HepG2 (cell line): ENCODE results near the gene GPRASP3. TPM values are rescaled to one million over a fixed set of nuclear protein-coding genes. Genes with fewer than 3 reads are reported as not detected.

Source experiments
- ARNT ChIP-seq: fragments of 450-650 bp; IDR thresholded peaks from 2 replicates; pipeline ENCODE4 v1.6.1; 2017
- ATF2 ChIP-seq: sonication (generic); formaldehyde crosslinking; IDR thresholded peaks from 2 replicates; pipeline ENCODE4 v1.4.0; 2020; ENCODE audit warnings: missing genetic modification reagents
- BRF2 ChIP-seq: sonication (generic); formaldehyde crosslinking; IDR thresholded peaks from 2 replicates; pipeline ENCODE4 v1.8.1; 2022; ENCODE audit warnings: mild to moderate bottlenecking, missing genetic modification reagents
- CHCHD3 ChIP-seq: sonication (generic); formaldehyde crosslinking; IDR thresholded peaks from 2 replicates; pipeline ENCODE4 v1.8.0; 2022; ENCODE audit warnings: mild to moderate bottlenecking, missing genetic modification reagents, moderate library complexity
- ELF3 ChIP-seq: IDR thresholded peaks from 2 replicates; pipeline ENCODE4 v1.6.1; 2016; ENCODE audit warnings: missing genetic modification reagents, missing compliant biosample characterization
- HOXA3 ChIP-seq: sonication (generic); formaldehyde crosslinking; IDR thresholded peaks from 2 replicates; pipeline ENCODE4 v1.5.0; 2020; ENCODE audit warnings: missing genetic modification reagents
- IRF2 ChIP-seq: IDR thresholded peaks from 2 replicates; pipeline ENCODE4 v1.6.1; 2018; ENCODE audit warnings: missing genetic modification reagents, missing compliant biosample characterization
- PHF5A ChIP-seq: IDR thresholded peaks from one replicate; pipeline ENCODE4 v1.6.1; 2018; ENCODE audit warnings: low read depth, missing genetic modification reagents; ENCODE audit not compliant: unreplicated experiment
- ZFX ChIP-seq: sonication (generic); formaldehyde crosslinking; IDR thresholded peaks from 2 replicates; pipeline ENCODE4 v1.4.0; 2020; ENCODE audit warnings: mild to moderate bottlenecking, low read depth, missing genetic modification reagents, moderate library complexity
- ZNF230 ChIP-seq: sonication (generic); formaldehyde crosslinking; IDR thresholded peaks from 2 replicates; pipeline ENCODE4 v1.4.0; 2020; ENCODE audit warnings: mild to moderate bottlenecking, missing genetic modification reagents
- ZNF235 ChIP-seq: sonication (generic); formaldehyde crosslinking; IDR thresholded peaks from 2 replicates; pipeline ENCODE4 v1.8.1; 2023; ENCODE audit warnings: mild to moderate bottlenecking, missing genetic modification reagents, borderline replicate concordance
- ZNF44 ChIP-seq: sonication (generic); formaldehyde crosslinking; IDR thresholded peaks from 2 replicates; pipeline ENCODE4 v1.5.1; 2020; ENCODE audit warnings: mild to moderate bottlenecking, missing genetic modification reagents
- ZNF446 ChIP-seq: sonication (generic); formaldehyde crosslinking; IDR thresholded peaks from 2 replicates; pipeline ENCODE4 v1.5.0; 2020; ENCODE audit warnings: mild to moderate bottlenecking, missing genetic modification reagents
- ZNF660 ChIP-seq: sonication (generic); formaldehyde crosslinking; IDR thresholded peaks from 2 replicates; pipeline ENCODE4 v1.5.1; 2020; ENCODE audit warnings: mild to moderate bottlenecking, low read depth, missing genetic modification reagents, borderline replicate concordance
- ZNF7 ChIP-seq: IDR thresholded peaks from 2 replicates; pipeline ENCODE4 v1.6.1; 2016; ENCODE audit warnings: missing biosample characterization, missing genetic modification reagents
- polyA plus RNA-seq, 8 experiments: library from polyadenylated mRNA; depleted of rRNA in 3 of 8; stranded (reverse) in 7 of 8; unstranded in 1 of 8; fragments of >200 nt; fragmentation: Illumina TruSeq in 4 of 8; extraction: Trizol in 4 of 8; gene quantifications; 2 replicates each; pipeline versions ENCODE4 v1.2.1 to v1.2.3, GENCODE V29; 2011 to 2016; ENCODE audit warnings: low read depth in 4 of 8, missing spikeins in 1 of 8, mixed read lengths in 1 of 8; ENCODE audit not compliant: insufficient read depth in 1 of 8
- total RNA-seq, 5 experiments: library from RNA; depleted of rRNA; stranded (reverse); fragments of >200 nt; fragmentation: Illumina TruSeq; extraction: Trizol; gene quantifications; 2 replicates each; pipeline ENCODE4 v1.2.3, GENCODE V29; 2016; ENCODE audit warnings: low read depth in 1 of 5
- TF ChIP-seq, protein P1 (sequence below): sonication (generic); formaldehyde crosslinking; IDR thresholded peaks from 2 replicates; pipeline ENCODE4 v1.5.0; 2020; ENCODE audit warnings: missing genetic modification reagents
- TF ChIP-seq, protein P2 (sequence below): sonication (generic); formaldehyde crosslinking; IDR thresholded peaks from 2 replicates; pipeline ENCODE4 v1.4.0; 2020; ENCODE audit warnings: missing genetic modification reagents; ENCODE audit errors: not compliant biosample characterization
- TF ChIP-seq, protein P3 (sequence below): IDR thresholded peaks from 2 replicates; pipeline ENCODE4 v1.6.1; 2016; ENCODE audit warnings: low read depth, missing genetic modification reagents, missing compliant biosample characterization
- TF ChIP-seq, protein P4 (sequence below): sonication (generic); formaldehyde crosslinking; IDR thresholded peaks from 2 replicates; pipeline ENCODE4 v1.4.0; 2020; ENCODE audit warnings: mild to moderate bottlenecking, missing genetic modification reagents

The GPRASP3 gene
- total and polyA plus RNA-seq, 2 of the 13 experiments (the other 11 are each of a cell fraction or from before 2014, with no cell fraction given), result 0.67 to 1.4 TPM

DNA sequence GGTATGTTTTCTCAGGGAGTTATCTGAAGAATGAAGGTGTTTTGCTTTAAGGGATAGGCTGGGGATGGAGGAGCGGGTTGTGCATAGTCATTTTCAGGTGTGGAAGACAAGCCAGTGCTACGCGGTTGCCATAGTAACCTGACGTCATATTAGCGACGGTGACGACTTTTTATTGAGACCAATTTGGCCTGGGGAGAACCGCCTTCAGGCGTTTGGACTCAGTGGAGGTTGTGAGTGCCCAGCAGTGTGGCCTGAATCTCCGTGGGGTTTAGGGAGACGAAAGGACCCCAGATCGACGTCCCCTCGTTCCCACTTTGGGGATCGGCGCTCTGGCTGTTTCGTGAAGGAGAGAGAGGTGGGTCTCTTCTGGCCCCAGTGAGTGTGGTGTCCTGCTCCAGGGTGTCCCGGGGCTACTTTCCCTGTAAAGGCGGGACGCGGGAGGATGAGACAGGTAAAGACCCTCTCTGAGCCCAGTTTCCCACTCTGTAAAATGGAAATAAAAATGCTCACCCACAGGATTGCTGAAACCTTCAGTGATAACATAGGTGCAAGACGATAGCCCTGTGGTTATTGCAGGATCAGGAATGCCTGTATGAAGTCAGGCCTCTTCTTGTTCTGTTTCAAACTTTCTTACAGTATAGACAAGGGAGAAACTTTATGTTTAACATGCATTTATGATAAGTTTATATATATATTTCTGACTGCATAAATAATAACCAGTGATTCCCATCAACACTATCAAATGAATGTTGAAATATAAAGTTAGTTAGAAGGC is 48.6 kb downstream of the GPRASP3 start (continued):
- TF ChIP-seq, protein P1, sequence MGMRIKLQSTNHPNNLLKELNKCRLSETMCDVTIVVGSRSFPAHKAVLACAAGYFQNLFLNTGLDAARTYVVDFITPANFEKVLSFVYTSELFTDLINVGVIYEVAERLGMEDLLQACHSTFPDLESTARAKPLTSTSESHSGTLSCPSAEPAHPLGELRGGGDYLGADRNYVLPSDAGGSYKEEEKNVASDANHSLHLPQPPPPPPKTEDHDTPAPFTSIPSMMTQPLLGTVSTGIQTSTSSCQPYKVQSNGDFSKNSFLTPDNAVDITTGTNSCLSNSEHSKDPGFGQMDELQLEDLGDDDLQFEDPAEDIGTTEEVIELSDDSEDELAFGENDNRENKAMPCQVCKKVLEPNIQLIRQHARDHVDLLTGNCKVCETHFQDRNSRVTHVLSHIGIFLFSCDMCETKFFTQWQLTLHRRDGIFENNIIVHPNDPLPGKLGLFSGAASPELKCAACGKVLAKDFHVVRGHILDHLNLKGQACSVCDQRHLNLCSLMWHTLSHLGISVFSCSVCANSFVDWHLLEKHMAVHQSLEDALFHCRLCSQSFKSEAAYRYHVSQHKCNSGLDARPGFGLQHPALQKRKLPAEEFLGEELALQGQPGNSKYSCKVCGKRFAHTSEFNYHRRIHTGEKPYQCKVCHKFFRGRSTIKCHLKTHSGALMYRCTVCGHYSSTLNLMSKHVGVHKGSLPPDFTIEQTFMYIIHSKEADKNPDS (CRISPR knock-in tag), result no peak
- TF ChIP-seq IRF2 (CRISPR knock-in tag) (no peak), HOXA3 (CRISPR knock-in tag) (peak; percentile 71), ZNF7 (CRISPR knock-in tag) (no peak), ZFX (peak; percentile 77), PHF5A (CRISPR knock-in tag) (no peak), ELF3 (CRISPR knock-in tag) (no peak), ZNF230 (no peak), ZNF44 (CRISPR knock-in tag) (no peak), ARNT (no peak), ZNF446 (CRISPR knock-in tag) (no peak), ATF2 (CRISPR knock-in tag) (no peak), BRF2 (CRISPR knock-in tag) (no peak), ZNF235 (CRISPR knock-in tag) (no peak), CHCHD3 (CRISPR knock-in tag) (no peak), ZNF660 (CRISPR knock-in tag) (no peak)
- TF ChIP-seq, protein P2, sequence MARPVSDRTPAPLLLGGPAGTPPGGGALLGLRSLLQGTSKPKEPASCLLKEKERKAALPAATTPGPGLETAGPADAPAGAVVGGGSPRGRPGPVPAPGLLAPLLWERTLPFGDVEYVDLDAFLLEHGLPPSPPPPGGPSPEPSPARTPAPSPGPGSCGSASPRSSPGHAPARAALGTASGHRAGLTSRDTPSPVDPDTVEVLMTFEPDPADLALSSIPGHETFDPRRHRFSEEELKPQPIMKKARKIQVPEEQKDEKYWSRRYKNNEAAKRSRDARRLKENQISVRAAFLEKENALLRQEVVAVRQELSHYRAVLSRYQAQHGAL, result no peak
- TF ChIP-seq, protein P3, sequence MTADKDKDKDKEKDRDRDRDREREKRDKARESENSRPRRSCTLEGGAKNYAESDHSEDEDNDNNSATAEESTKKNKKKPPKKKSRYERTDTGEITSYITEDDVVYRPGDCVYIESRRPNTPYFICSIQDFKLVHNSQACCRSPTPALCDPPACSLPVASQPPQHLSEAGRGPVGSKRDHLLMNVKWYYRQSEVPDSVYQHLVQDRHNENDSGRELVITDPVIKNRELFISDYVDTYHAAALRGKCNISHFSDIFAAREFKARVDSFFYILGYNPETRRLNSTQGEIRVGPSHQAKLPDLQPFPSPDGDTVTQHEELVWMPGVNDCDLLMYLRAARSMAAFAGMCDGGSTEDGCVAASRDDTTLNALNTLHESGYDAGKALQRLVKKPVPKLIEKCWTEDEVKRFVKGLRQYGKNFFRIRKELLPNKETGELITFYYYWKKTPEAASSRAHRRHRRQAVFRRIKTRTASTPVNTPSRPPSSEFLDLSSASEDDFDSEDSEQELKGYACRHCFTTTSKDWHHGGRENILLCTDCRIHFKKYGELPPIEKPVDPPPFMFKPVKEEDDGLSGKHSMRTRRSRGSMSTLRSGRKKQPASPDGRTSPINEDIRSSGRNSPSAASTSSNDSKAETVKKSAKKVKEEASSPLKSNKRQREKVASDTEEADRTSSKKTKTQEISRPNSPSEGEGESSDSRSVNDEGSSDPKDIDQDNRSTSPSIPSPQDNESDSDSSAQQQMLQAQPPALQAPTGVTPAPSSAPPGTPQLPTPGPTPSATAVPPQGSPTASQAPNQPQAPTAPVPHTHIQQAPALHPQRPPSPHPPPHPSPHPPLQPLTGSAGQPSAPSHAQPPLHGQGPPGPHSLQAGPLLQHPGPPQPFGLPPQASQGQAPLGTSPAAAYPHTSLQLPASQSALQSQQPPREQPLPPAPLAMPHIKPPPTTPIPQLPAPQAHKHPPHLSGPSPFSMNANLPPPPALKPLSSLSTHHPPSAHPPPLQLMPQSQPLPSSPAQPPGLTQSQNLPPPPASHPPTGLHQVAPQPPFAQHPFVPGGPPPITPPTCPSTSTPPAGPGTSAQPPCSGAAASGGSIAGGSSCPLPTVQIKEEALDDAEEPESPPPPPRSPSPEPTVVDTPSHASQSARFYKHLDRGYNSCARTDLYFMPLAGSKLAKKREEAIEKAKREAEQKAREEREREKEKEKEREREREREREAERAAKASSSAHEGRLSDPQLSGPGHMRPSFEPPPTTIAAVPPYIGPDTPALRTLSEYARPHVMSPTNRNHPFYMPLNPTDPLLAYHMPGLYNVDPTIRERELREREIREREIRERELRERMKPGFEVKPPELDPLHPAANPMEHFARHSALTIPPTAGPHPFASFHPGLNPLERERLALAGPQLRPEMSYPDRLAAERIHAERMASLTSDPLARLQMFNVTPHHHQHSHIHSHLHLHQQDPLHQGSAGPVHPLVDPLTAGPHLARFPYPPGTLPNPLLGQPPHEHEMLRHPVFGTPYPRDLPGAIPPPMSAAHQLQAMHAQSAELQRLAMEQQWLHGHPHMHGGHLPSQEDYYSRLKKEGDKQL, result no peak
- TF ChIP-seq, protein P4, sequence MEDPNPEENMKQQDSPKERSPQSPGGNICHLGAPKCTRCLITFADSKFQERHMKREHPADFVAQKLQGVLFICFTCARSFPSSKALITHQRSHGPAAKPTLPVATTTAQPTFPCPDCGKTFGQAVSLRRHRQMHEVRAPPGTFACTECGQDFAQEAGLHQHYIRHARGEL, result no peak
